Activated T-cell treated with anti-CD3 and anti-CD28 coated beads for 24 hours (primary cell): ENCODE measurements around the gene MAML3.

Experiments used
- DNase-seq: peaks from one replicate; pipeline ENCODE4 v3.0.0-alpha.2; 2020; ENCODE audit warnings: low read depth

Gene MAML3

GRCh38 chr4:139921429-139922184 lies 232.4 kb downstream of the MAML3 start:
- DNase-seq = no peak

GRCh38 chr4:139920486-139921002 lies 233.4 kb downstream of the MAML3 start:
- DNase-seq = no peak

GRCh38 chr4:139919521-139919920 lies 234.5 kb downstream of the MAML3 start:
- DNase-seq = no peak

DNA sequence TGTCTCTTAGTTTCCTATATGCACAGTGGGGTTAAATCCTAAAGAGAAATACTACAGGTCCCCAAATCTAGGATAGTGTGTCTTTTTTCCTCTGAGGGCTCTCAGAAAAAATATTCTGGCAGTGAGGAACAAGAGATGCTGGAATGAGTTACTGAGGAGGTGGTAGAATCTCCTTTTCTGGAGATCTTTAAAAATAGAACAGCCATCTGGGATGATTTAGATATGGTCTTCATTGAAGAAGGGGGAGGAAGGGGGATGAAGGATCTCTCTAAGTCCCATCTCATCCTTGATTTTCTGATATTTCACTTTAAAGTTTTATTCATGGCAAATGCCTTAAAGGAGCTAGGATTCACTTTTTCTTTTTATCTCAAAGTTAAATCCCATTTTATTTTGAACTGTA lies 235.0 kb downstream of the MAML3 start:
- DNase-seq = no peak

DNA sequence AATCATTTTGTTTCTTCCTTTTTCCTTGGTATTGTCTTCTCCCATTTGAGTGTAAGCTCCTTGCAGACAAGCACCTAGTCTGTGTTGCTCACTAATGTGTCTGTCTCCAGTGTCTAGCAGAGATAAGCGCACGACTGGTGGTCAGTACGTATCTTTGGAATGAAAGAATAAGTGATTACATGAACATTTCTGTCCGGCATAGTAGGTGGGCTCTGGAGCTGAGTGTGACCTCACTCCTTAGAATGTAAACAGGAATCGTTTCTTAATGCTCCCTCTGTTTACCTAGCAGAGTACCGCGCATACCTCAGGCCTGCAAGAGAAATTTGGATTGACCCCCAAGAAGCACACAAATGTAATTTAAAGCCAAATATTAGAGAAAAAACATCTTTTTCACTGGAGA lies 235.4 kb downstream of the MAML3 start:
- no peak for DNase-seq

- no peak for DNase-seq
These were observed 236.1 kb downstream of the MAML3 start for GRCh38 chr4:139917896-139918295.

GRCh38 chr4:139916041-139916440 lies 237.9 kb downstream of the MAML3 start:
- DNase-seq = no peak

DNA sequence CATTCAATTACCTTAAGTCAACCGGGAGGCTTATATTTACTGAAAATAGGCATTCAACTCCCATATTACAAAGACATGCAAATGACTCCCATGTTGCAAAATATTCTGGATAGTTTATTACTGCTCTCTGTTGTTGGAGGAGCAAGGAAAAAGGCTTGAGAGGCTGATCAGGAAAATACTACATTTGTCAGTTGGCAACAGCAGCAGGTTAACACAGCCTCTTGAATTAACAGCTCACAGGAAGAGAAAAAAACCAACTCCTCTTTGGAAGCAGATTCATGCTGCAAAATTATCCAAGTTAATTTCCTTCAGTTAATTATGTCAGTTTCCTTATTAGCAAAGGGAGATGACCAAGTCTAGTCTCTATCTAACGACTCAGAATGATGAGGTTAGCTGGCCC lies 238.9 kb downstream of the MAML3 start:
- DNase-seq = no peak

DNA sequence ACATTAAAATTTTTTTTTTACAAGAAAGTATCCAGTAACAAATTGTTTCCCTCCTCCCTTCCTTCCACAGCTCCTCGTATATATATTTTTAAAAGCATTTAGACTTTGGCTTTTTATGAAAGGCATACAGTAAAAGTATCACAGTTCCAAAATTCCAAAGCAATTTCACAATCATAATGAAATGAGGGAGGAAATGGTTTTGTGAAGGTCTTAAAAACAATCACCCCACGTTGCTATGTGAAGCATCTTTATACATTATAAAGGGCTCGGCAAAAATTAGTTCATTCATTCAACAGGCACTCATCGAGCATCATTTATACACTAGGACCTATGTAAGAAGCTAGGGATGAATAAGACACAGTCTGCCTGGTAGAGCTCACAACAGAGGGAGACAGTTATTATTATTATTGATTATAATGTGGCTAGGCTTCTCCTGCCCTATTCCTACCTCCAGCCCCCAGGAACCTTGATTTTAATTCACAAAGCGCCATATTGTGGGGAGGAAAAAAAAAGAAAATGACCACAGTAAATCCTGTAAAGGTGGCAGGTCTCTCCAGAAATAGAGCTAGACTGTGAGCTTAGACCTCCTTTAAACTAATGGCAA lies 239.9 kb downstream of the MAML3 start:
- DNase-seq = no peak

DNA sequence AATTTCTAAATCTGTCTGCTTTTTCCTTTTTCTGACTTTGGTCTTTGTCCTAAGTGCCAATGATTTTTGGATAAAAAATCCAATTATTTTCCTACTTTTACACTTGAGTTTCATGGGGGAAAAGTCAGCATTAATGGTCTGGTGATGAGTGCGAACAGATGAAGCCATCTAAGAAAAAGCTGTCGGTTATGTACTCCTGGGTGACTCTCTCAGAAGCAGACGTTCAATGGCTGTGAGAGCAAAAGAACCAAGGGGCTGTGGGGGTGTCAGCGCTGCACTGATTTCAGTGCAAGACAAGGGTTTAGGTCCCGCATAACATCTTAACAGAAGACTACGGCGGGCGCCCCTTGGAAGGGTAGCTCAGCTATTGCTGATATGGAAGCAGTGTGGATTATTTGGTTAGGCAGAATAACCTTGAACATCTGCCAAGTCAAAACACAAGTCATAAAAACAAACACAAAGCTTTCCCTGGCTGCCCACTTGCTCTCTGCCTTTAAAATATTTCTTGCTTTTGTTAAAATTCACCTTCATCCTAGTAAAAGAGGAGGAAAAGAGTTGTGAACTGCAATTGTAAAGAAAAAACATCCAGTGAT lies 240.5 kb downstream of the MAML3 start:
- no peak for DNase-seq

DNA sequence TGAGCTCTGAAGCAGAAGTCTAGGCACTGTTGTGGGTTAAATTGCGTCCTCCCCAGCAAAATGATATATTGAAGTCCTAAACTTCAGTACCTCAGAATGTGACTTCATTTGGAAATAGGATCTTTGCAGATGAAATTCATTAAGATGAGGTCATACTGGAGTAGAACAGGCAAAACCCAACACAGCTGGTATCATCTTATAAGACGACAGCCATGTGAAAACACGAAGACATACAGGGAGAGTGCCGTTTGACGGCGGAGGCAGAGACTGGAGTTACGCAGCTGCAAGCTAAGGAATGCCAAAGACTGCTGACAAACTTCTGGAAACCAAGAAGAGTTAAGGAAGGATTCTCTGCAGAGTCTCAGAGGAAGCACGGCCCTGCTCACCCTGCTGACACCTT lies 241.5 kb downstream of the MAML3 start:
- DNase-seq = no peak

GRCh38 chr4:139910106-139910505 lies 243.9 kb downstream of the MAML3 start:
- DNase-seq = no peak

GRCh38 chr4:139908636-139909437 lies 245.1 kb downstream of the MAML3 start:
- DNase-seq = no peak

DNA sequence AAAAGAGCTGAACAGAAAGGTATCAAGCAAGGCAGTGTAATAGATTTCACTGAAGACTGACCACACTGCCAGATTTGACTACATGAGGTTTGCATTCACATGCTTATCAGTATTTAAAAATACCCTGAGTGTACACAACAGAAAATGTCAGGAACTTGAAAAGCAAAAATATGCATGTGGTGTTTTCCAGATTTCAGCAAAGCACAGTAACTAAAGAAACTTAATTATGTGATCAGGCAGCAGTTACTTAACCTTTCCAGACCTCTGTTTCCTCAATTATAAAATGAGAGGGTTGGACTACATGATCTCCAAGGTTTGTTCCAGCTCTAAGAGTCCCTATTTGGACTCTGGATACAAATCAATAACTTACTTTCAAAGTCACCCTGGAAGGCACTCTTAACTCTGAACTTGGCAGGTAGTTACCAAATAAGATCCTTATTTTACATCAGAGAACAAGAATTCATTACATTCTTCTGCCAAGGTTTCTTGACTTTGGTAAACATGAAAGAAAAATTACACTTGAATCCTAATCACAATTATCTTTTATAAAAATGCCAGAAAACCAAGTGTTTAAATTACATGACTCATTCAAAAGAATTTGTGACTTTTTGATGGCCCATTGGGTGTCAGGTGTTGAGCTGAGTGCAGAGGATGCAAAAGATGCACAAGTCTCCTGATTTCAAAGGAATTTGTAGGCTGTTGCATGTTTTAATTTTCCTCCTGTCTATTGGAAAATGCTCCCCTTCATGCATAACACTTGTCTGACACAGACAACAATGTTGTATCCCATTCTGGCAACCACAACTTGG lies 246.8 kb downstream of the MAML3 start:
- DNase-seq = no peak

DNA sequence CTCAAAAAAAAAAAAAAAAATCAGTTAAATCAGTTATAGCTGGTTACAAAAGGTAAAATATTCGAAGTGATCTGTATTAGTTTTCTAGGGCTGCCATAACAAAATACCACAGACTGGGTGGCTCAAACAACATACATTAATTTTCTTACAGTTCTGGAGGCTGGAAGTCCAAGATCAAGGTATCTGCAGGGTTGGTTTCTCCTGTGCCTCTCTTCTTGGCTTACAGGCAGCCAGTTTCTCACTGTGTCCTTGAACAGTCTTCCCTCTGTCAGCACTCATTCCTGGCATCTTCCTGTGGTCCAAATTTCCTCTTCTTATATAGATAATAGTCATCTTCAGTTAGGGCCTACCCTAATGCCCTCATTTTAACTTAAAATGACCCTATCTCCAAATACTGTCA lies 248.5 kb downstream of the MAML3 start:
- DNase-seq = no peak

- DNase-seq = no peak
These were observed 249.6 kb downstream of the MAML3 start for GRCh38 chr4:139904406-139904805.

GRCh38 chr4:139903845-139904244 lies 250.1 kb downstream of the MAML3 start:
- no peak for DNase-seq

GRCh38 chr4:139902321-139903320 lies 251.4 kb downstream of the MAML3 start:
- no peak for DNase-seq

- DNase-seq = no peak
These were observed 252.3 kb downstream of the MAML3 start for GRCh38 chr4:139901531-139902320.
